ENCODE measurements around the gene RNF227. TPM values are rescaled to one million over a fixed set of nuclear protein-coding genes. Genes with fewer than 3 reads are reported as not detected.
A peak's percentile ranks its signal among the peaks of the same experiment; 100 is the strongest.

Gene RNF227
- total and polyA plus RNA-seq, 10 of the 15 experiments (the other 5 are each of a cell fraction or from before 2014, with no cell fraction given), result 0.49 to 5.0 (median 1.3) TPM

GRCh38 chr17:7915179-7915610 lies 894 bp downstream of the RNF227 start:
- CTCF ChIA-PET, result interaction anchor here (0.6 to 8.2 kb wide), 15 partner anchors 18 to 172 kb away, joined by 3 to 48 read pairs (median 4); partner anchors contain the start of genes CNTROB and TRAPPC1
- intact Hi-C loops (cut with micrococcal nuclease; ENCODE audit: unreplicated experiment), result no loop called here
- Histone ChIP-seq H2AFZ (ENCODE audit: control insufficient read depth, low read depth, low read length) (peak overlapping the region; percentile 91), H3K4me3 (peak overlapping the region; percentile 76), H4K20me1 (ENCODE audit: control insufficient read depth, insufficient read depth) (no peaks in the 10 kb centered on the region), H3K27me3 (replicated peaks in 1 of 2; ENCODE audit: control insufficient read depth in 2 of 2, insufficient read depth in 2 of 2, low read length in 1 of 2) (no peaks in the 10 kb centered on the region), H3K9ac (ENCODE audit: control insufficient read depth, insufficient read depth, low read length) (peak overlapping the region; percentile 55; the same call in 1 of the 2 replicates), H3K79me2 (ENCODE audit: control insufficient read depth, insufficient read depth, low read length) (no peaks in the 10 kb centered on the region), H3K36me3 (ENCODE audit: control insufficient read depth in 2 of 2, insufficient read depth in 2 of 2, low read length in 1 of 2) (peaks cover 8 to 9% of the 10 kb centered on the region in 2 experiments), H3K4me2 (ENCODE audit: control insufficient read depth, insufficient read depth) (peak overlapping the region; percentile 88), H3K27ac (ENCODE audit: control insufficient read depth, insufficient read depth) (peak overlapping the region; percentile 34; the same call in 1 of the 2 replicates), H3K9me3 (replicated peaks; ENCODE audit: control insufficient read depth, insufficient read depth, low read length) (no peaks in the 10 kb centered on the region), H3K4me1 (ENCODE audit: control insufficient read depth, insufficient read depth, low read length) (peaks cover 10% of the 10 kb centered on the region)
- in situ Hi-C loops (cut with MboI), result no loop called here
- 0% methylated on average over 15 of the region's 15 CpGs for WGBS (ENCODE audit: insufficient coverage, insufficient replicate concordance, low lambda C conversion rate, missing lambda C conversion rate)
- TF ChIP-seq ZNF217 (IDR thresholded peaks at IDR 0.05) (no peak), HDGF (IDR thresholded peaks at IDR 0.05) (0 out of 2 replicates have a peak, but pooled peaks have one; percentile 37), NBN (IDR thresholded peaks at IDR 0.05) (0 out of 2 replicates have a peak, but pooled peaks have one; percentile 11), TARDBP (IDR thresholded peaks at IDR 0.05; ENCODE audit: borderline replicate concordance) (no peak), EED (IDR thresholded peaks at IDR 0.05; ENCODE audit: low read depth) (peak; percentile 7; the same call in 1 of the 2 replicates)
- FAIRE-seq, result no peak
- BruUV-seq (replicated peaks), result no TSS peak
- RAD21 ChIA-PET (ENCODE audit: unreplicated experiment), result interaction anchor here (0.7 to 6.4 kb wide), 11 partner anchors 15 to 159 kb away, joined by 3 to 75 read pairs (median 4); partner anchors contain the start of genes CNTROB, KCNAB3, KDM6B and TRAPPC1
- ATAC-seq, result peak; percentile 67
- SMC1A ChIA-PET (ENCODE audit: uncharacterized antibody, unreplicated experiment), result interaction anchor here (0.9 to 3.5 kb wide), 5 partner anchors 14 to 141 kb away, joined by 4 to 21 read pairs (median 11); partner anchors contain the start of genes CNTROB and KCNAB3
- POLR2A ChIA-PET, result interaction anchor here (0.5 to 4.0 kb wide), 10 partner anchors 11 to 329 kb away, joined by 3 to 27 read pairs (median 4); partner anchors contain the start of genes CNTROB, KCNAB3, NAA38 and TRAPPC1
- no peak for DNase-seq (ENCODE audit: low read depth, low spot score)

GRCh38 chr17:7912927-7913524 lies 3.1 kb downstream of the RNF227 start:
- 0% methylated on average over 2 of the region's 3 CpGs for WGBS (ENCODE audit: insufficient coverage, insufficient replicate concordance, low lambda C conversion rate, missing lambda C conversion rate)
- peak; percentile 65 for ATAC-seq
- no TSS peak for BruUV-seq (replicated peaks)
- in situ Hi-C loops (cut with MboI) (loop anchor here (5.0 kb wide), 2 partner anchors 74 to 129 kb away; no protein-coding TSS in a partner anchor), intact Hi-C loops (cut with micrococcal nuclease; ENCODE audit: unreplicated experiment) (loop anchor here (1.0 to 2.0 kb wide), 3 partner anchors 77 to 144 kb away; no protein-coding TSS in a partner anchor)
- Histone ChIP-seq H3K4me3 (no peak overlapping the region), H3K79me2 (ENCODE audit: control insufficient read depth, insufficient read depth, low read length) (no peaks in the 10 kb centered on the region), H4K20me1 (ENCODE audit: control insufficient read depth, insufficient read depth) (no peaks in the 10 kb centered on the region), H3K9ac (ENCODE audit: control insufficient read depth, insufficient read depth, low read length) (no peak overlapping the region), H3K27ac (ENCODE audit: control insufficient read depth, insufficient read depth) (no peak overlapping the region), H3K4me2 (ENCODE audit: control insufficient read depth, insufficient read depth) (no peak overlapping the region), H3K27me3 (replicated peaks in 1 of 2; ENCODE audit: control insufficient read depth in 2 of 2, insufficient read depth in 2 of 2, low read length in 1 of 2) (no peaks in the 10 kb centered on the region), H2AFZ (ENCODE audit: control insufficient read depth, low read depth, low read length) (no peak overlapping the region), H3K4me1 (ENCODE audit: control insufficient read depth, insufficient read depth, low read length) (peaks cover 10% of the 10 kb centered on the region), H3K36me3 (ENCODE audit: control insufficient read depth in 2 of 2, insufficient read depth in 2 of 2, low read length in 1 of 2) (peaks cover 16% of the 10 kb centered on the region in 2 experiments), H3K9me3 (replicated peaks; ENCODE audit: control insufficient read depth, insufficient read depth, low read length) (no peaks in the 10 kb centered on the region)
- ChIA-PET CTCF (interaction anchor here (0.6 to 8.2 kb wide), 23 partner anchors 9 to 170 kb away, joined by 3 to 79 read pairs (median 4); partner anchors contain the start of genes CNTROB, CYB5D1, NAA38 and TRAPPC1), SMC1A (ENCODE audit: uncharacterized antibody, unreplicated experiment) (interaction anchor here (0.6 to 3.1 kb wide), 22 partner anchors 20 to 246 kb away, joined by 3 to 39 read pairs (median 4); partner anchors contain the start of gene NAA38), RAD21 (ENCODE audit: unreplicated experiment) (interaction anchor here (0.6 to 6.4 kb wide), 14 partner anchors 19 to 206 kb away, joined by 3 to 75 read pairs (median 4); partner anchors contain the start of genes CNTROB and TRAPPC1), POLR2A (interaction anchor here (0.6 to 1.2 kb wide), 6 partner anchors 19 to 543 kb away, joined by 3 to 4 read pairs (median 3); partner anchors contain the start of genes CNTROB and TRAPPC1)
- FAIRE-seq, result peak; percentile 86
- DNase-seq (ENCODE audit: low read depth, low spot score), result peak; percentile 43
- TF ChIP-seq CTCF (IDR thresholded peaks at IDR 0.05 in 2 of 3, conservative IDR thresholded peaks at IDR 0.05 in 1 of 3; ENCODE audit: control insufficient read depth in 2 of 3, extremely low read depth in 1 of 3, insufficient read depth in 1 of 3, low read depth in 3 of 3, low read length in 3 of 3) (peak; percentile 82 to 87 (median 87)), SMC3 (IDR thresholded peaks at IDR 0.05; ENCODE audit: borderline replicate concordance, low read length) (peak; percentile 93), RAD21 (IDR thresholded peaks at IDR 0.05; ENCODE audit: insufficient read depth, low read depth, low read length) (peak; percentile 98), FOXM1 (IDR thresholded peaks at IDR 0.05; ENCODE audit: low read depth, low read length) (peak; percentile 65; the same call in 1 of the 2 replicates), HDGF (IDR thresholded peaks at IDR 0.05) (0 out of 2 replicates have a peak, but pooled peaks have one; percentile 16), ZNF384 (IDR thresholded peaks at IDR 0.05; ENCODE audit: borderline replicate concordance, low read depth, low read length) (peak; percentile 99), BHLHE40 (IDR thresholded peaks at IDR 0.05; ENCODE audit: borderline replicate concordance in 1 of 2, low read depth in 2 of 2, low read length in 1 of 2) (0 out of 4 replicates have a peak, but pooled peaks of 1 of the 2 experiments have one; percentile 17)

Measured in GM12878 (cell line).